ENCODE results near the gene NHSL2.

Gene NHSL2

DNA sequence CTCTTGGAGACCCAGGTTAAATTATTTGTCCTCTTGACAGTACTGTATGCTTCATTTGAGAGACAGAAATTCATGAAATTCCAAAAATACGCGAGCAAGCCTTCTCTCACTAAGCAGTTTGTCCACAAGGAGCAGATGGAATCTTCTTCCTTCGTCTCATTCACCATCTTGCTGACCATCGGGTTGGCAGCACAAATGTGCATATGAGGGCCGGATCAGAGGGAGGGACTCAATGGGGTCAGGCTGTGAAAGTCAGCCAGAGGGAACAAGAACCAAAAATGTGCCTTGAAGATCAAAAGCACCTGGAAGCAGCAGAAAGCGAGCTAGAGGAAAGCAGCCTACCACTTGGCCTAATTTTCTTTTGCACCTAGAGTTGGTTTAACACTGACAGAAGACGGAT lies 16.4 kb downstream of the NHSL2 start:
- TF ChIP-seq, protein P1, sequence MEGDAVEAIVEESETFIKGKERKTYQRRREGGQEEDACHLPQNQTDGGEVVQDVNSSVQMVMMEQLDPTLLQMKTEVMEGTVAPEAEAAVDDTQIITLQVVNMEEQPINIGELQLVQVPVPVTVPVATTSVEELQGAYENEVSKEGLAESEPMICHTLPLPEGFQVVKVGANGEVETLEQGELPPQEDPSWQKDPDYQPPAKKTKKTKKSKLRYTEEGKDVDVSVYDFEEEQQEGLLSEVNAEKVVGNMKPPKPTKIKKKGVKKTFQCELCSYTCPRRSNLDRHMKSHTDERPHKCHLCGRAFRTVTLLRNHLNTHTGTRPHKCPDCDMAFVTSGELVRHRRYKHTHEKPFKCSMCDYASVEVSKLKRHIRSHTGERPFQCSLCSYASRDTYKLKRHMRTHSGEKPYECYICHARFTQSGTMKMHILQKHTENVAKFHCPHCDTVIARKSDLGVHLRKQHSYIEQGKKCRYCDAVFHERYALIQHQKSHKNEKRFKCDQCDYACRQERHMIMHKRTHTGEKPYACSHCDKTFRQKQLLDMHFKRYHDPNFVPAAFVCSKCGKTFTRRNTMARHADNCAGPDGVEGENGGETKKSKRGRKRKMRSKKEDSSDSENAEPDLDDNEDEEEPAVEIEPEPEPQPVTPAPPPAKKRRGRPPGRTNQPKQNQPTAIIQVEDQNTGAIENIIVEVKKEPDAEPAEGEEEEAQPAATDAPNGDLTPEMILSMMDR (IDR thresholded peaks at IDR 0.05): no peak
- TF ChIP-seq ZFX (IDR thresholded peaks at IDR 0.05; ENCODE audit: borderline replicate concordance): no peak
- no peak overlapping the region for H3K27ac ChIP-seq

DNA sequence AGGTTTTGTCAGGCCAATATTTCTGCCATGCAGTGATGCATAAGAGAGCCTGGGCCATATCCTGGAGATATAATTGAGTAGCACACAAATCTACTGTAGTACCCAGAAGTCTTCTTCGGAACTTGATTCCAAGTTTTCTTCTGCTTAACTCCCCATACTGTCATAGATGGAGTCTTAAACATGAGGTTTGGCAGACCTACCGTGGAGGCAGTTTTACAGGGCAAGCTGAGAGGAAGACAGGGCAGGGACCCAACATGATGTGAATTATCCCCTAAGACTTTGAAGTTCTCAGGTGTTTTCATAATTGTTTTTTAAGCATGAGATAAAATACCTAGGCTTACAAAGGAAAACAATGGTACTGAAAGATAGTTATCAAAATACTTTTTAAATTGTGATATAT lies 18.2 kb downstream of the NHSL2 start:
- TF ChIP-seq ZFX (IDR thresholded peaks at IDR 0.05; ENCODE audit: borderline replicate concordance): no peak
- TF ChIP-seq, protein P1 (IDR thresholded peaks at IDR 0.05): no peak
- no peak overlapping the region for H3K27ac ChIP-seq

- TF ChIP-seq, protein P1 (IDR thresholded peaks at IDR 0.05): no peak
- no peak for TF ChIP-seq ZFX (IDR thresholded peaks at IDR 0.05; ENCODE audit: borderline replicate concordance)
- H3K27ac ChIP-seq: no peak overlapping the region
Observed at GRCh38 chrX:71930298-71930697, 19.7 kb downstream of the NHSL2 start.

- TF ChIP-seq, protein P1 (IDR thresholded peaks at IDR 0.05): no peak
- H3K27ac ChIP-seq: no peak overlapping the region
Observed at GRCh38 chrX:71935476-71935875, 24.8 kb downstream of the NHSL2 start.

DNA sequence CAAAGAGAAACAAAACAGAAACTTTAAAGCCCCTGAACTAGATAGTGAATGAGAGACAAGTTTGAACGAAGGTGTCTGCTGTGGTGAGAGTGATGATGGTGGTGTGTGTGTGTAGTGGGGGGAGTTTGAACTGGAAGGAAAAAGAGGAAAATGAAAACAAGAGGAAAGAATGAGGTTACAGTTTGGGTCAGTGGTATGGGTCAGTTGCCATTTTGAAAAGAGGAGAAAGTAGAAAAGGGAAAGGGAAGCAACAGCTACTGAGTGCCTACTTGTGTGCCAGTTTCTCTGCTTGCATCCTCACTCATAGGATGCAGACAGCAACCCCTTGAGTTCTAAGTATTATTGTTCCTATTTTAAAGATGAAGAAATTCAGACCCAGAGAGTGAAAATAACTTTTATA lies 26.0 kb downstream of the NHSL2 start:
- no peak for TF ChIP-seq ZFX (IDR thresholded peaks at IDR 0.05; ENCODE audit: borderline replicate concordance)
- TF ChIP-seq, protein P1 (IDR thresholded peaks at IDR 0.05): no peak
- no peak overlapping the region for H3K27ac ChIP-seq

DNA sequence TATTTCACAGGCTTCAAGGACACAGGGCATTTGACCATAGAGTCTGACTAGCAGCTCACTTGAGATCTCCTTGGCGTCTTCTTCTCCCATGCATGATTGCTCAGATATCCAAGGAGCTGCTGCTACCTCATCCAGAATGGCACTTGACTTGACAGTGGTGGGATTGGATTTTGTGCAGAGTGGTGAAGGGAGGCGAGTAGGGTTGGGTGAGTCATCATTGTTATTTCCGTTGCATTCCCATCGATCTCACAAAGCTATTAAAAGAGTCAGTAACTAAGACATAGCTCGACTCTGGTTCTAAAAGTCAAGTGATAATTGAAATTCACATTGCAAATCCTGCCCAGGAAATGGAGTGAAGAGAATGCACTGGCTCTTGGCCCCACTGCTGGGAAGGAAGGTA lies 27.7 kb downstream of the NHSL2 start:
- TF ChIP-seq, protein P1 (IDR thresholded peaks at IDR 0.05): no peak
- no peak for TF ChIP-seq ZFX (IDR thresholded peaks at IDR 0.05; ENCODE audit: borderline replicate concordance)
- no peak overlapping the region for H3K27ac ChIP-seq

- TF ChIP-seq ZFX (IDR thresholded peaks at IDR 0.05; ENCODE audit: borderline replicate concordance): no peak
- TF ChIP-seq, protein P1 (IDR thresholded peaks at IDR 0.05): no peak
- no peak overlapping the region for H3K27ac ChIP-seq
Observed at GRCh38 chrX:71941145-71941544, 30.5 kb downstream of the NHSL2 start.

Data from 22Rv1 (cell line).